GM12878 (cell line): Measurements from ENCODE around the gene CD177. TPM values are rescaled to one million over a fixed set of nuclear protein-coding genes. Genes with fewer than 3 reads are reported as not detected.
A peak's percentile ranks its signal among the peaks of the same experiment; 100 is the strongest.

Experiments used
- ATAC-seq: fragments of 200-7000 bp; cut with Tn5 transposase; 3 replicates; pipeline ENCODE4 v1.9.1; 2020; ENCODE audit warnings: mild to moderate bottlenecking, moderate library complexity
- BruUV-seq: library from RNA; stranded (reverse); fragments of 400-500 nt; replicated peaks from 2 replicates; lab custom pipeline; 2021; lab: Mats Ljungman, UMichigan
- CTCF ChIA-PET: fragments of 300-600 bp; sonication (Branson Sonifier 250); formaldehyde crosslinking; extraction: SDS; loops from one replicate; lab custom pipeline; 2021; ENCODE audit warnings: inconsistent platforms; lab: Yijun Ruan, JAX
- POLR2A ChIA-PET: fragments of 350-600 bp; formaldehyde crosslinking; extraction: SDS; loops from one replicate; lab custom pipeline; 2021; ENCODE audit warnings: inconsistent platforms; lab: Charles Lee
- RAD21 ChIA-PET: fragments of 300-600 bp; sonication (Branson Sonifier 250); formaldehyde crosslinking; loops from one replicate; lab custom pipeline; 2023; ENCODE audit warnings: antibody characterized with exemption; ENCODE audit not compliant: unreplicated experiment; lab: Charles Lee
- SMC1A ChIA-PET: fragments of 300-600 bp; sonication (Branson Sonifier 250); formaldehyde crosslinking; loops from one replicate; lab custom pipeline; 2023; ENCODE audit not compliant: unreplicated experiment, uncharacterized antibody; lab: Charles Lee
- DNase-seq: peaks from one replicate; pipeline ENCODE4 v3.0.0-alpha.2; 2011; ENCODE audit warnings: low read depth, low spot score
- FAIRE-seq: peaks from 3 replicates; lab custom pipeline; 2011; peaks lifted over from hg19 to GRCh38; lab: Jason Lieb, UNC
- H2AFZ ChIP-seq: 2 replicates; pipeline ENCODE4 v1.6.0; 2011; ENCODE audit warnings: low read depth, low read length, control low read depth; ENCODE audit not compliant: control insufficient read depth
- H3K27ac ChIP-seq: 2 replicates; pipeline ENCODE4 v1.5.1; 2011; ENCODE audit warnings: control low read depth; ENCODE audit not compliant: control insufficient read depth, insufficient read depth
- H3K27me3 ChIP-seq, 2 experiments: replicated peaks in 1 of 2; 2 replicates each; pipeline versions ENCODE4 v1.6.0 to v1.6.1; 2011; ENCODE audit warnings: low read length in 1 of 2; ENCODE audit not compliant: control insufficient read depth in 2 of 2, insufficient read depth in 2 of 2
- H3K36me3 ChIP-seq, 2 experiments: 2 replicates each; pipeline ENCODE4 v1.5.1; 2011; ENCODE audit warnings: low read length in 1 of 2; ENCODE audit not compliant: control insufficient read depth in 2 of 2, insufficient read depth in 2 of 2
- H3K4me1 ChIP-seq: 2 replicates; pipeline ENCODE4 v1.6.1; 2011; ENCODE audit warnings: mild to moderate bottlenecking, low read length, moderate library complexity, mixed read lengths; ENCODE audit not compliant: control insufficient read depth, insufficient read depth
- H3K4me2 ChIP-seq: 2 replicates; pipeline ENCODE4 v1.6.0; 2011; ENCODE audit warnings: control low read depth; ENCODE audit not compliant: control insufficient read depth, insufficient read depth
- H3K4me3 ChIP-seq: fragments of 200-600 bp; sonication (generic); 2 replicates; pipeline ENCODE4 v1.5.1; 2016
- H3K79me2 ChIP-seq: 2 replicates; pipeline ENCODE4 v1.6.0; 2011; ENCODE audit warnings: low read length; ENCODE audit not compliant: control insufficient read depth, insufficient read depth
- H3K9ac ChIP-seq: 2 replicates; pipeline ENCODE4 v1.8.0; 2011; ENCODE audit warnings: low read length, control low read depth, mixed read lengths; ENCODE audit not compliant: control insufficient read depth, insufficient read depth
- H3K9me3 ChIP-seq: replicated peaks from 3 replicates; pipeline ENCODE4 v1.5.1; 2011; ENCODE audit warnings: mild to moderate bottlenecking, low read length; ENCODE audit not compliant: control insufficient read depth, insufficient read depth
- H4K20me1 ChIP-seq: 2 replicates; pipeline ENCODE4 v1.6.0; 2011; ENCODE audit not compliant: control insufficient read depth, insufficient read depth
- ESRRA ChIP-seq: IDR thresholded peaks from 2 replicates; pipeline ENCODE4 v1.6.1; 2012; ENCODE audit warnings: mild to moderate bottlenecking, low read length, improper control_type of control experiment
- FOXM1 ChIP-seq: IDR thresholded peaks from 2 replicates; pipeline ENCODE4 v1.6.1; 2012; ENCODE audit warnings: low read depth, mild to moderate bottlenecking, inconsistent platforms, low read length, moderate library complexity
- JUNB ChIP-seq: IDR thresholded peaks from 2 replicates; pipeline ENCODE4 v1.6.1; 2016; ENCODE audit warnings: antibody characterized with exemption, mild to moderate bottlenecking
- KDM1A ChIP-seq: fragments of 200-600 bp; sonication (generic); IDR thresholded peaks from 2 replicates; pipeline ENCODE4 v1.6.1; 2016; ENCODE audit warnings: borderline replicate concordance
- MXI1 ChIP-seq: fragments of 150-350 bp; IDR thresholded peaks from 2 replicates; pipeline ENCODE4 v1.6.1; 2011; ENCODE audit warnings: low read depth, mild to moderate bottlenecking, inconsistent platforms, low read length, improper control_type of control experiment
- POLR2AphosphoS5 ChIP-seq: IDR thresholded peaks from 2 replicates; pipeline ENCODE4 v1.6.1; 2011; ENCODE audit warnings: mild to moderate bottlenecking, low read length, inconsistent platforms
- SIN3A ChIP-seq: IDR thresholded peaks from 2 replicates; pipeline ENCODE4 v1.6.1; 2012; ENCODE audit warnings: low read depth, low read length, improper control_type of control experiment
- STAT1 ChIP-seq: fragments of 450-650 bp; conservative IDR thresholded peaks from 2 replicates; pipeline ENCODE4 v1.6.1; 2014; ENCODE audit warnings: antibody characterized with exemption, mild to moderate bottlenecking
- TAF1 ChIP-seq: IDR thresholded peaks from 2 replicates; pipeline ENCODE4 v1.6.1; 2011; ENCODE audit warnings: mild to moderate bottlenecking, low read depth, low read length, borderline replicate concordance
- WGBS: methylation state at CpG from one replicate; pipeline ENCODE4 v1.1.6; 2016; ENCODE audit warnings: low lambda C conversion rate; ENCODE audit not compliant: insufficient replicate concordance, insufficient coverage; ENCODE audit errors: missing lambda C conversion rate; 5-methylcytosine and 5-hydroxymethylcytosine counted together
- in situ Hi-C: fragments of 300-500 bp; cut with MboI; formaldehyde crosslinking; loops from 9 replicates; pipeline ENCODE4 v1.14.3; 2018; ENCODE audit warnings: mixed read lengths
- intact Hi-C: fragments of 100-400 bp; cut with micrococcal nuclease; formaldehyde crosslinking; loops from one replicate; pipeline ENCODE4 v1.14.2; 2022; ENCODE audit not compliant: unreplicated experiment
- polyA plus RNA-seq, 11 experiments: library from polyadenylated mRNA; depleted of rRNA in 4 of 11; unstranded in 6 of 11; stranded (reverse) in 5 of 11; fragments of >200 nt; fragmentation: Nextera tagmentation in 4 of 11; fragmentation: Illumina TruSeq in 1 of 11; extraction: Ambion mirVana in 4 of 11; extraction: Trizol in 1 of 11; gene quantifications; 1 replicate in 1 of 11; 2 replicates in 10 of 11; pipeline versions ENCODE4 v1.2.1 to v1.2.3, GENCODE V29; 2011 to 2016; ENCODE audit warnings: inconsistent platforms in 2 of 11, missing spikeins in 2 of 11, low read depth in 1 of 11
- total RNA-seq, 4 experiments: library from RNA; depleted of rRNA in 3 of 4; stranded (reverse); fragments of >200 nt in 3 of 4; fragmentation: Illumina TruSeq in 1 of 4; extraction: Trizol in 1 of 4; gene quantifications; 2 replicates each; pipeline versions ENCODE4 v1.2.1 to v1.2.3, GENCODE V29; 2013 to 2021
- TF ChIP-seq, protein P1 (sequence below), 3 experiments: IDR thresholded peaks in 2 of 3; conservative IDR thresholded peaks in 1 of 3; 2 replicates each; pipeline ENCODE4 v1.5.1; 2011; ENCODE audit warnings: low read depth in 3 of 3, low read length in 3 of 3, mild to moderate bottlenecking in 3 of 3, control low read depth in 2 of 3, moderate library complexity in 2 of 3, inconsistent platforms in 1 of 3, mixed read lengths in 1 of 3; ENCODE audit not compliant: control insufficient read depth in 2 of 3, insufficient read depth in 1 of 3; ENCODE audit errors: extremely low read depth in 1 of 3

Gene CD177
- total and polyA plus RNA-seq, 10 of the 15 experiments (the other 5 are each of a cell fraction or from before 2014, with no cell fraction given), result not detected

DNA sequence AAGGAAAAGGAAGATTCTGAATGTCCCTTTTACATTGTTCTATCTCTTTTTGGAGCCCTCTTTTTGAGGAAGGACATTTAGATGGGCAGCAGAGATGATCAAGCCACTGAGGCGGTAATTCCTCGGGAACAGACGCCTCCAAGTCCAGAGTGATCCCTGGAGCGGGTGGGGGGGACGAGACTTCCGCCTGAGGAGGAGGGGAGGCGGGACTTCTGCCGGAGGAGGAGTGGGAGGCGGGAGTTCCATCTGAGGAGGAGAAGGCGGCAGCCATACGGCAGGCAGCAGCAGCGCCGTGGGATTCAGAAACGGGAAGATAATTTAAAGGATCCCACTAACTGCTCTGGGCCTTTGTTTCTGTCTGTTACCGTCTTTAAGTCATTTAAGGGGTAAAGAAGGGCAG, 37.6 kb upstream of the CD177 start:
- Histone ChIP-seq H3K4me3 (no peak overlapping the region), H2AFZ (no peak overlapping the region), H3K27me3 (no peaks in the 10 kb centered on the region), H3K4me2 (no peak overlapping the region), H4K20me1 (no peaks in the 10 kb centered on the region), H3K27ac (no peak overlapping the region), H3K9ac (no peak overlapping the region), H3K9me3 (no peaks in the 10 kb centered on the region), H3K79me2 (no peaks in the 10 kb centered on the region), H3K4me1 (no peaks in the 10 kb centered on the region), H3K36me3 (no peaks in the 10 kb centered on the region)
- ChIA-PET CTCF (interaction anchor here (0.6 kb wide), 1 partner anchor 11 kb away, joined by 3 read pairs; no protein-coding TSS in a partner anchor), SMC1A (no interaction called here), POLR2A (no interaction called here), RAD21 (no interaction called here)
- ATAC-seq (no peak), FAIRE-seq (no peak), DNase-seq (no peak)
- BruUV-seq, result no TSS peak
- TF ChIP-seq TAF1, result no peak
- TF ChIP-seq KDM1A, result no peak
- no peak for TF ChIP-seq SIN3A
- no peak for TF ChIP-seq STAT1
- no peak for TF ChIP-seq JUNB
- no peak for TF ChIP-seq POLR2AphosphoS5
- TF ChIP-seq FOXM1, result no peak
- TF ChIP-seq ESRRA, result no peak
- intact Hi-C loops (no loop called here), in situ Hi-C loops (no loop called here)
- 58% methylated on average over 10 of the region's 15 CpGs for WGBS

DNA sequence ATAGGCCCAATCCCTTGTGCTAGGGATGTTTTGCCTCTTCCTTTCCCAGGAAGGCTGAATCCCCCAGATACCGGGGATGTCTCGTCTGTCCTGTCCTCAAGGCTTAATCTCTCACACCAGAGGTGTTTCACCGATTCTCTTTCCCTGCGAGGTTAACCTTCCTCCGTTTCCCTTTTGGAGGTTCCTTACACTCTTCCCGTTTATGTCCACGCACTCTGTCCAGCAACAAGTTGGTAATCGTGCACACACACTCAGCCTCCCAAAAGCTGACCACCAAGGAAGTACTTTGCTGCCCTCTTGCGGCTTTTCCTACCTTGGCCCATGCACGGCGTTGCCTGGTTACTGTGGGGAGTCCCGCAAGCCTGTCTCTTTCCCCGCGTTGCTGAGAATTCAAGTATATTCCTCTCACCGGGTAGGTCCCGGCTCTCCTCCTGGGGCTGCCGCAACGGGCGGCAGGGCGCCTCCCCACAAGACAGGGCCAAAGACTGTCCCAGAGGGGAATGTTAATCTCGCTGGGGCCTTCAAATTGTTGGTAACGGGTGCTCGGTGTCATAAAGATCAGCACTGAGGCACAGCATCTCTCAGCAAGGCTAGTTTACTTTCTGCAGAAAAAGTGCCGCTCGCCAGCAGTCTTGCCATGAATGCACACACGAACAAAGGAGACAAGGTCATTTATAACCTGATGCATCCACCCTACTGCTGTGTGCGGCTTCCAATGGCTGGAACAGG, 36.7 kb upstream of the CD177 start:
- Histone ChIP-seq H3K27ac (no peak overlapping the region), H4K20me1 (no peaks in the 10 kb centered on the region)
- BruUV-seq, result no TSS peak
- SMC1A ChIA-PET, result no interaction called here
- no peak for TF ChIP-seq MXI1
- TF ChIP-seq, protein P1, sequence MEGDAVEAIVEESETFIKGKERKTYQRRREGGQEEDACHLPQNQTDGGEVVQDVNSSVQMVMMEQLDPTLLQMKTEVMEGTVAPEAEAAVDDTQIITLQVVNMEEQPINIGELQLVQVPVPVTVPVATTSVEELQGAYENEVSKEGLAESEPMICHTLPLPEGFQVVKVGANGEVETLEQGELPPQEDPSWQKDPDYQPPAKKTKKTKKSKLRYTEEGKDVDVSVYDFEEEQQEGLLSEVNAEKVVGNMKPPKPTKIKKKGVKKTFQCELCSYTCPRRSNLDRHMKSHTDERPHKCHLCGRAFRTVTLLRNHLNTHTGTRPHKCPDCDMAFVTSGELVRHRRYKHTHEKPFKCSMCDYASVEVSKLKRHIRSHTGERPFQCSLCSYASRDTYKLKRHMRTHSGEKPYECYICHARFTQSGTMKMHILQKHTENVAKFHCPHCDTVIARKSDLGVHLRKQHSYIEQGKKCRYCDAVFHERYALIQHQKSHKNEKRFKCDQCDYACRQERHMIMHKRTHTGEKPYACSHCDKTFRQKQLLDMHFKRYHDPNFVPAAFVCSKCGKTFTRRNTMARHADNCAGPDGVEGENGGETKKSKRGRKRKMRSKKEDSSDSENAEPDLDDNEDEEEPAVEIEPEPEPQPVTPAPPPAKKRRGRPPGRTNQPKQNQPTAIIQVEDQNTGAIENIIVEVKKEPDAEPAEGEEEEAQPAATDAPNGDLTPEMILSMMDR (IDR thresholded peaks at IDR 0.05 in 2 of 3, conservative IDR thresholded peaks at IDR 0.05 in 1 of 3; ENCODE audit: control insufficient read depth in 2 of 3, extremely low read depth in 1 of 3, insufficient read depth in 1 of 3, low read depth in 3 of 3, low read length in 3 of 3), result peak in 1 of 3 experiments; percentile 8; a peak in 1 of 6 replicates
- TF ChIP-seq, all 136 proteins: peak for 1
- Histone ChIP-seq H3K4me3 (no peak overlapping the region), H3K9me3 (no peaks in the 10 kb centered on the region), H3K4me1 (no peaks in the 10 kb centered on the region), H3K9ac (no peak overlapping the region), H3K79me2 (no peaks in the 10 kb centered on the region), H3K27me3 (no peaks in the 10 kb centered on the region), H3K36me3 (no peaks in the 10 kb centered on the region), H2AFZ (no peak overlapping the region), H3K4me2 (no peak overlapping the region)
- WGBS, result 54% methylated on average over 27 of the region's 27 CpGs
- ChIA-PET POLR2A (no interaction called here), CTCF (no interaction called here), RAD21 (no interaction called here)
- in situ Hi-C loops (no loop called here), intact Hi-C loops (no loop called here)
- DNase-seq (no peak), FAIRE-seq (no peak), ATAC-seq (no peak)
